ENCODE data around the gene SLC17A5. TPM values are rescaled to one million over a fixed set of nuclear protein-coding genes. Genes with fewer than 3 reads are reported as not detected.

Gene SLC17A5
- total RNA-seq, 1 donor from 2014 or later: 13.7 TPM

DNA sequence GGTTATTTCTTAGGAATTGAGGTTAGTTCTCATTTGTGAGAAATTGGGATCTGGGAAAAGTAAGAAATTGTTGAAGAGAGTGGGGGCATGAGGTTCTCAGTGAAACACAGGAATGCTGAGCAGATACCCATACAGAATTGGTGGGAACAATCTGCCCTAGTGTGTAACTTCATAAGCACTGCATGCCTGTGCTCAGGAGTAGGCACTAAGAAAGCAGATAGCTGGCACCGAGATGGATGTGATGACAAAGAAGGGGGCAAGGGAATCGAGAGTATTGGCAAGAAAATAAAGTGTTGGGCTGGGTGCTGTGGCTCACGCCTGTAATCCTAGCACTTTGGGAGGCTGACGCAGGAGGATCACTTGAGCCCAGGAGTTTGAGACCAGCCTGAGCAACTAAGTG is 4.0 kb downstream of the SLC17A5 start:
- Histone ChIP-seq H3K4me1 (peaks cover 13% of the 10 kb centered on the region), H3K27ac (no peak overlapping the region), H3K36me3 (no peaks in the 10 kb centered on the region), H3K27me3 (no peaks in the 10 kb centered on the region), H4K20me1 (ENCODE audit: low read depth) (no peaks in the 10 kb centered on the region), H3K79me2 (ENCODE audit: low read depth) (no peaks in the 10 kb centered on the region), H3K9me3 (ENCODE audit: low read depth) (no peaks in the 10 kb centered on the region), H3K4me2 (no peak overlapping the region), H3F3A (ENCODE audit: low read depth) (peaks cover 17% of the 10 kb centered on the region), H3K4me3 (no peak overlapping the region), H3K9ac (no peak overlapping the region), H2AFZ (replicated peaks) (no peak overlapping the region)
- Mint-ChIP-seq H3K27me3 (ENCODE audit: insufficient read depth, low read depth) (peaks cover 2% of the 10 kb centered on the region), H3K4me3 (no peak overlapping the region), H3K4me1 (peaks cover 13% of the 10 kb centered on the region), H3K27ac (no peak overlapping the region), H3K9me3 (no peaks in the 10 kb centered on the region), H3K36me3 (peaks cover 2% of the 10 kb centered on the region)
- no peak for DNase-seq (ENCODE audit: low spot score)
- TF ChIP-seq CTCF (IDR thresholded peaks at IDR 0.05) (no peak), EZH2 (IDR thresholded peaks at IDR 0.05) (no peak), EZH2phosphoT487 (IDR thresholded peaks at IDR 0.05) (no peak)

GRCh38 chr6:73648166-73648565 is 5.6 kb downstream of the SLC17A5 start:
- Histone ChIP-seq H3K36me3 (no peaks in the 10 kb centered on the region), H3K27ac (no peak overlapping the region), H3F3A (ENCODE audit: low read depth) (peaks cover 13% of the 10 kb centered on the region), H3K4me3 (no peak overlapping the region), H3K4me1 (peaks cover 11% of the 10 kb centered on the region), H3K4me2 (no peak overlapping the region), H4K20me1 (ENCODE audit: low read depth) (no peaks in the 10 kb centered on the region), H2AFZ (replicated peaks) (no peak overlapping the region), H3K27me3 (no peaks in the 10 kb centered on the region), H3K9ac (no peak overlapping the region), H3K9me3 (ENCODE audit: low read depth) (no peaks in the 10 kb centered on the region), H3K79me2 (ENCODE audit: low read depth) (no peaks in the 10 kb centered on the region)
- H3K4me3 Mint-ChIP-seq: no peak overlapping the region
- peaks cover 2% of the 10 kb centered on the region for H3K36me3 Mint-ChIP-seq
- no peak for DNase-seq (ENCODE audit: low spot score)
- H3K9me3 Mint-ChIP-seq: no peaks in the 10 kb centered on the region
- no peak for TF ChIP-seq EZH2phosphoT487 (IDR thresholded peaks at IDR 0.05)
- TF ChIP-seq EZH2 (IDR thresholded peaks at IDR 0.05): no peak
- no peak for TF ChIP-seq CTCF (IDR thresholded peaks at IDR 0.05)
- H3K27ac Mint-ChIP-seq: no peak overlapping the region
- peaks cover 12% of the 10 kb centered on the region for H3K4me1 Mint-ChIP-seq
- H3K27me3 Mint-ChIP-seq (ENCODE audit: insufficient read depth, low read depth): peaks cover 2% of the 10 kb centered on the region

GRCh38 chr6:73644941-73645591 is 8.7 kb downstream of the SLC17A5 start:
- Histone ChIP-seq H3K79me2 (ENCODE audit: low read depth) (no peaks in the 10 kb centered on the region), H3K4me3 (peak overlapping the region; percentile 48), H3F3A (ENCODE audit: low read depth) (peaks cover 3% of the 10 kb centered on the region), H4K20me1 (ENCODE audit: low read depth) (no peaks in the 10 kb centered on the region), H3K27ac (no peak overlapping the region), H3K4me1 (peaks cover 9% of the 10 kb centered on the region), H3K9me3 (ENCODE audit: low read depth) (no peaks in the 10 kb centered on the region), H3K9ac (no peak overlapping the region), H3K4me2 (peak overlapping the region; percentile 74), H3K36me3 (no peaks in the 10 kb centered on the region), H3K27me3 (no peaks in the 10 kb centered on the region), H2AFZ (replicated peaks) (peak overlapping the region; percentile 96)
- Mint-ChIP-seq H3K36me3 (peaks cover 8% of the 10 kb centered on the region), H3K27me3 (ENCODE audit: insufficient read depth, low read depth) (no peaks in the 10 kb centered on the region), H3K4me1 (peaks cover 12% of the 10 kb centered on the region), H3K4me3 (peak overlapping the region; percentile 79), H3K27ac (no peak overlapping the region), H3K9me3 (no peaks in the 10 kb centered on the region)
- DNase-seq (ENCODE audit: low spot score): no peak
- TF ChIP-seq EZH2phosphoT487 (IDR thresholded peaks at IDR 0.05) (no peak), CTCF (IDR thresholded peaks at IDR 0.05) (no peak), EZH2 (IDR thresholded peaks at IDR 0.05) (no peak)
